Uterus (tissue), 2 donors: ENCODE results near the gene LRGUK.

Experiments
- POLR2A ChIP-seq, 2 donors: fragments of 450-650 bp; IDR thresholded peaks; one replicate each; pipeline ENCODE4 v1.6.1; 2016; ENCODE audit warnings: antibody characterized with exemption in 2 of 2, mild to moderate bottlenecking in 1 of 2, moderate library complexity in 1 of 2
- TF ChIP-seq, protein P1 (sequence below), 4 experiments: fragments of 200-600 bp in 2 of 4; fragments of 450-650 bp in 2 of 4; sonication (generic) in 2 of 4; IDR thresholded peaks; one replicate each; pipeline ENCODE4 v1.5.1; 2016 to 2019; ENCODE audit warnings: antibody characterized with exemption in 4 of 4, mild to moderate bottlenecking in 2 of 4, moderate library complexity in 1 of 4

DNA sequence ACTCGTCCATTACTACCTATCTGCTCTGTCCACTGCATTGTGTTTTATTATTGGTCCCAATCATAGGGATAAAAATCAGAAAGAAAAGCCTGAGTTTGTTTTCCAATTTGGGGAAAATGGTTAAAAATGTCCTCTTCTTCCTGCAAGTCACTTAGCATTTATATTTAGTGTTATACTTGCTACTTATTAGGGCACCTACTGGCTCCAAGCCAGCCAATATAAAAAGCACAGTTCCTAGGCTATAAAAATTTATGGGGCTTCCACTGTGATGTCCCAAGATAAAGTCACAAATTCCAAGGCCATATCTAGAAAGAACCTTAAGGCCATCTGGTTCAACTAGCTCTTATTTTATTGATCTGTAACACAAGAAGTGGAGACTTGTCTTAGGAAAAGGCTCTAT lies 186.4 kb downstream of the LRGUK start:
- TF ChIP-seq, protein P1, sequence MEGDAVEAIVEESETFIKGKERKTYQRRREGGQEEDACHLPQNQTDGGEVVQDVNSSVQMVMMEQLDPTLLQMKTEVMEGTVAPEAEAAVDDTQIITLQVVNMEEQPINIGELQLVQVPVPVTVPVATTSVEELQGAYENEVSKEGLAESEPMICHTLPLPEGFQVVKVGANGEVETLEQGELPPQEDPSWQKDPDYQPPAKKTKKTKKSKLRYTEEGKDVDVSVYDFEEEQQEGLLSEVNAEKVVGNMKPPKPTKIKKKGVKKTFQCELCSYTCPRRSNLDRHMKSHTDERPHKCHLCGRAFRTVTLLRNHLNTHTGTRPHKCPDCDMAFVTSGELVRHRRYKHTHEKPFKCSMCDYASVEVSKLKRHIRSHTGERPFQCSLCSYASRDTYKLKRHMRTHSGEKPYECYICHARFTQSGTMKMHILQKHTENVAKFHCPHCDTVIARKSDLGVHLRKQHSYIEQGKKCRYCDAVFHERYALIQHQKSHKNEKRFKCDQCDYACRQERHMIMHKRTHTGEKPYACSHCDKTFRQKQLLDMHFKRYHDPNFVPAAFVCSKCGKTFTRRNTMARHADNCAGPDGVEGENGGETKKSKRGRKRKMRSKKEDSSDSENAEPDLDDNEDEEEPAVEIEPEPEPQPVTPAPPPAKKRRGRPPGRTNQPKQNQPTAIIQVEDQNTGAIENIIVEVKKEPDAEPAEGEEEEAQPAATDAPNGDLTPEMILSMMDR (IDR thresholded peaks at IDR 0.05), result no peak
- TF ChIP-seq POLR2A (IDR thresholded peaks at IDR 0.05), result no peak
